ENCODE results near the gene OSBP2.

OSBP2 gene

GRCh38 chr22:30823015-30823370, 128.3 kb downstream of the OSBP2 start:
- peak; percentile 49 for ATAC-seq
- TF ChIP-seq, protein P1, sequence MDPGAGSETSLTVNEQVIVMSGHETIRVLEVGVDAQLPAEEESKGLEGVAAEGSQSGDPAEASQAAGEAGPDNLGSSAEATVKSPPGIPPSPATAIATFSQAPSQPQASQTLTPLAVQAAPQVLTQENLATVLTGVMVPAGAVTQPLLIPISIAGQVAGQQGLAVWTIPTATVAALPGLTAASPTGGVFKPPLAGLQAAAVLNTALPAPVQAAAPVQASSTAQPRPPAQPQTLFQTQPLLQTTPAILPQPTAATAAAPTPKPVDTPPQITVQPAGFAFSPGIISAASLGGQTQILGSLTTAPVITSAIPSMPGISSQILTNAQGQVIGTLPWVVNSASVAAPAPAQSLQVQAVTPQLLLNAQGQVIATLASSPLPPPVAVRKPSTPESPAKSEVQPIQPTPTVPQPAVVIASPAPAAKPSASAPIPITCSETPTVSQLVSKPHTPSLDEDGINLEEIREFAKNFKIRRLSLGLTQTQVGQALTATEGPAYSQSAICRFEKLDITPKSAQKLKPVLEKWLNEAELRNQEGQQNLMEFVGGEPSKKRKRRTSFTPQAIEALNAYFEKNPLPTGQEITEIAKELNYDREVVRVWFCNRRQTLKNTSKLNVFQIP (CRISPR knock-in tag; IDR thresholded peaks at IDR 0.05; ENCODE audit: borderline replicate concordance, low read depth): no peak
- TF ChIP-seq ARNTL (CRISPR knock-in tag; IDR thresholded peaks at IDR 0.05; ENCODE audit: borderline replicate concordance, low read depth) (no peak), ESRRG (CRISPR knock-in tag; IDR thresholded peaks at IDR 0.05) (no peak), TCF4 (CRISPR knock-in tag; IDR thresholded peaks at IDR 0.05; ENCODE audit: borderline replicate concordance) (no peak), ZFP30 (CRISPR knock-in tag; IDR thresholded peaks at IDR 0.05) (no peak), RARB (CRISPR knock-in tag; IDR thresholded peaks at IDR 0.05) (no peak), GLIS3 (CRISPR knock-in tag; IDR thresholded peaks at IDR 0.05) (no peak), ZNF565 (CRISPR knock-in tag; conservative IDR thresholded peaks at IDR 0.05; ENCODE audit: low read depth) (no peak), TOX (CRISPR knock-in tag; IDR thresholded peaks at IDR 0.05; ENCODE audit: borderline replicate concordance) (no peak), ZC3H10 (CRISPR knock-in tag; IDR thresholded peaks at IDR 0.05) (no peak), ISL1 (CRISPR knock-in tag; IDR thresholded peaks at IDR 0.05) (no peak), PPARA (CRISPR knock-in tag; IDR thresholded peaks at IDR 0.05; ENCODE audit: borderline replicate concordance) (no peak), CSDC2 (CRISPR knock-in tag; IDR thresholded peaks at IDR 0.05) (no peak), BACH2 (CRISPR knock-in tag; IDR thresholded peaks at IDR 0.05; ENCODE audit: borderline replicate concordance) (no peak), ZFP3 (CRISPR knock-in tag; IDR thresholded peaks at IDR 0.05) (no peak), ZNF70 (CRISPR knock-in tag; IDR thresholded peaks at IDR 0.05) (no peak), OSR1 (CRISPR knock-in tag; IDR thresholded peaks at IDR 0.05) (no peak)
- TF ChIP-seq, protein P2, sequence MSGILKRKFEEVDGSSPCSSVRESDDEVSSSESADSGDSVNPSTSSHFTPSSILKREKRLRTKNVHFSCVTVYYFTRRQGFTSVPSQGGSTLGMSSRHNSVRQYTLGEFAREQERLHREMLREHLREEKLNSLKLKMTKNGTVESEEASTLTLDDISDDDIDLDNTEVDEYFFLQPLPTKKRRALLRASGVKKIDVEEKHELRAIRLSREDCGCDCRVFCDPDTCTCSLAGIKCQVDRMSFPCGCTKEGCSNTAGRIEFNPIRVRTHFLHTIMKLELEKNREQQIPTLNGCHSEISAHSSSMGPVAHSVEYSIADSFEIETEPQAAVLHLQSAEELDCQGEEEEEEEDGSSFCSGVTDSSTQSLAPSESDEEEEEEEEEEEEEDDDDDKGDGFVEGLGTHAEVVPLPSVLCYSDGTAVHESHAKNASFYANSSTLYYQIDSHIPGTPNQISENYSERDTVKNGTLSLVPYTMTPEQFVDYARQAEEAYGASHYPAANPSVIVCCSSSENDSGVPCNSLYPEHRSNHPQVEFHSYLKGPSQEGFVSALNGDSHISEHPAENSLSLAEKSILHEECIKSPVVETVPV (CRISPR knock-in tag; IDR thresholded peaks at IDR 0.05): no peak
- TF ChIP-seq, protein P3, sequence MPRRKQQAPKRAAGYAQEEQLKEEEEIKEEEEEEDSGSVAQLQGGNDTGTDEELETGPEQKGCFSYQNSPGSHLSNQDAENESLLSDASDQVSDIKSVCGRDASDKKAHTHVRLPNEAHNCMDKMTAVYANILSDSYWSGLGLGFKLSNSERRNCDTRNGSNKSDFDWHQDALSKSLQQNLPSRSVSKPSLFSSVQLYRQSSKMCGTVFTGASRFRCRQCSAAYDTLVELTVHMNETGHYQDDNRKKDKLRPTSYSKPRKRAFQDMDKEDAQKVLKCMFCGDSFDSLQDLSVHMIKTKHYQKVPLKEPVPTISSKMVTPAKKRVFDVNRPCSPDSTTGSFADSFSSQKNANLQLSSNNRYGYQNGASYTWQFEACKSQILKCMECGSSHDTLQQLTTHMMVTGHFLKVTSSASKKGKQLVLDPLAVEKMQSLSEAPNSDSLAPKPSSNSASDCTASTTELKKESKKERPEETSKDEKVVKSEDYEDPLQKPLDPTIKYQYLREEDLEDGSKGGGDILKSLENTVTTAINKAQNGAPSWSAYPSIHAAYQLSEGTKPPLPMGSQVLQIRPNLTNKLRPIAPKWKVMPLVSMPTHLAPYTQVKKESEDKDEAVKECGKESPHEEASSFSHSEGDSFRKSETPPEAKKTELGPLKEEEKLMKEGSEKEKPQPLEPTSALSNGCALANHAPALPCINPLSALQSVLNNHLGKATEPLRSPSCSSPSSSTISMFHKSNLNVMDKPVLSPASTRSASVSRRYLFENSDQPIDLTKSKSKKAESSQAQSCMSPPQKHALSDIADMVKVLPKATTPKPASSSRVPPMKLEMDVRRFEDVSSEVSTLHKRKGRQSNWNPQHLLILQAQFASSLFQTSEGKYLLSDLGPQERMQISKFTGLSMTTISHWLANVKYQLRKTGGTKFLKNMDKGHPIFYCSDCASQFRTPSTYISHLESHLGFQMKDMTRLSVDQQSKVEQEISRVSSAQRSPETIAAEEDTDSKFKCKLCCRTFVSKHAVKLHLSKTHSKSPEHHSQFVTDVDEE (CRISPR knock-in tag; IDR thresholded peaks at IDR 0.05): no peak
- TF ChIP-seq, protein P4, sequence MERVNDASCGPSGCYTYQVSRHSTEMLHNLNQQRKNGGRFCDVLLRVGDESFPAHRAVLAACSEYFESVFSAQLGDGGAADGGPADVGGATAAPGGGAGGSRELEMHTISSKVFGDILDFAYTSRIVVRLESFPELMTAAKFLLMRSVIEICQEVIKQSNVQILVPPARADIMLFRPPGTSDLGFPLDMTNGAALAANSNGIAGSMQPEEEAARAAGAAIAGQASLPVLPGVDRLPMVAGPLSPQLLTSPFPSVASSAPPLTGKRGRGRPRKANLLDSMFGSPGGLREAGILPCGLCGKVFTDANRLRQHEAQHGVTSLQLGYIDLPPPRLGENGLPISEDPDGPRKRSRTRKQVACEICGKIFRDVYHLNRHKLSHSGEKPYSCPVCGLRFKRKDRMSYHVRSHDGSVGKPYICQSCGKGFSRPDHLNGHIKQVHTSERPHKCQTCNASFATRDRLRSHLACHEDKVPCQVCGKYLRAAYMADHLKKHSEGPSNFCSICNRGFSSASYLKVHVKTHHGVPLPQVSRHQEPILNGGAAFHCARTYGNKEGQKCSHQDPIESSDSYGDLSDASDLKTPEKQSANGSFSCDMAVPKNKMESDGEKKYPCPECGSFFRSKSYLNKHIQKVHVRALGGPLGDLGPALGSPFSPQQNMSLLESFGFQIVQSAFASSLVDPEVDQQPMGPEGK (CRISPR knock-in tag; IDR thresholded peaks at IDR 0.05; ENCODE audit: borderline replicate concordance): no peak

GRCh38 chr22:30824096-30824495, 129.4 kb downstream of the OSBP2 start:
- no peak for ATAC-seq
- TF ChIP-seq CSDC2 (CRISPR knock-in tag; IDR thresholded peaks at IDR 0.05) (no peak), CREB5 (CRISPR knock-in tag; IDR thresholded peaks at IDR 0.05; ENCODE audit: low read depth) (no peak), TOX (CRISPR knock-in tag; IDR thresholded peaks at IDR 0.05; ENCODE audit: borderline replicate concordance) (no peak), ZNF8 (CRISPR knock-in tag; IDR thresholded peaks at IDR 0.05) (no peak), BACH2 (CRISPR knock-in tag; IDR thresholded peaks at IDR 0.05; ENCODE audit: borderline replicate concordance) (no peak), SNAI2 (CRISPR knock-in tag; IDR thresholded peaks at IDR 0.05) (no peak), ZNF70 (CRISPR knock-in tag; IDR thresholded peaks at IDR 0.05) (no peak), RARB (CRISPR knock-in tag; IDR thresholded peaks at IDR 0.05) (no peak), ZNF565 (CRISPR knock-in tag; conservative IDR thresholded peaks at IDR 0.05; ENCODE audit: low read depth) (no peak)
- TF ChIP-seq, protein P3 (CRISPR knock-in tag; IDR thresholded peaks at IDR 0.05): no peak
- TF ChIP-seq, protein P2 (CRISPR knock-in tag; IDR thresholded peaks at IDR 0.05): no peak
- TF ChIP-seq, protein P4 (CRISPR knock-in tag; IDR thresholded peaks at IDR 0.05; ENCODE audit: borderline replicate concordance): no peak

Measured in SK-N-SH treated with all-trans-retinoic acid at 6 μM for 48 hours (cell line).